Measurements from ENCODE around the gene KDM3B.

- TF ChIP-seq CTCF (IDR thresholded peaks at IDR 0.05; ENCODE audit: borderline replicate concordance, extremely low read depth, low read length, poor library complexity, severe bottlenecking) (peak; percentile 28), EZH2 (IDR thresholded peaks at IDR 0.05; ENCODE audit: borderline replicate concordance, low read depth, low read length, severe bottlenecking) (no peak)
Measured at GRCh38 chr5:138465261-138466124, 113.0 kb downstream of the KDM3B start, which contains the start of gene EGR1.
